Panc1 (cell line): ENCODE data around the gene HOXA4. TPM values are rescaled to one million over a fixed set of nuclear protein-coding genes. Genes with fewer than 3 reads are reported as not detected.
A peak's percentile ranks its signal among the peaks of the same experiment; 100 is the strongest.

ENCODE experiments used
- ATAC-seq: fragments of 200-7000 bp; cut with Tn5 transposase; 2 replicates; pipeline ENCODE4 v1.9.1; 2020; ENCODE audit warnings: mild to moderate bottlenecking, moderate library complexity
- BruUV-seq: library from RNA; stranded (reverse); fragments of 400-500 nt; replicated peaks from 2 replicates; lab custom pipeline; 2021; lab: Mats Ljungman, UMichigan
- CTCF ChIA-PET: fragments of 300-600 bp; sonication (Branson Sonifier 250); formaldehyde crosslinking; loops from one replicate; lab custom pipeline; 2022; ENCODE audit warnings: antibody characterized with exemption; lab: Charles Lee
- POLR2A ChIA-PET: fragments of 300-600 bp; sonication (Branson Sonifier 250); formaldehyde crosslinking; loops from one replicate; lab custom pipeline; 2022; ENCODE audit warnings: antibody characterized with exemption; lab: Charles Lee
- DNase-seq: peaks from one replicate; pipeline ENCODE4 v3.0.0-alpha.2; 2010; ENCODE audit warnings: low read depth, low spot score
- H3K27ac ChIP-seq: 2 replicates; pipeline ENCODE4 v1.5.1; 2011; ENCODE audit warnings: mild to moderate bottlenecking, low read length, inconsistent platforms
- H3K27me3 ChIP-seq: fragments of 200-500 bp; sonication (Bioruptor generic); 2 replicates; pipeline ENCODE4 v1.6.0; 2014; ENCODE audit warnings: low read length, inconsistent platforms; ENCODE audit not compliant: control insufficient read depth, insufficient read depth
- H3K36me3 ChIP-seq: fragments of 200-500 bp; sonication (Bioruptor generic); 2 replicates; pipeline ENCODE4 v1.5.1; 2014; ENCODE audit warnings: inconsistent platforms, mild to moderate bottlenecking, low read length, moderate library complexity; ENCODE audit not compliant: control insufficient read depth, insufficient read depth
- H3K4me1 ChIP-seq: 2 replicates; pipeline ENCODE4 v1.5.1; 2011; ENCODE audit warnings: inconsistent platforms, mild to moderate bottlenecking, low read length, moderate library complexity; ENCODE audit not compliant: control insufficient read depth, insufficient read depth
- H3K4me3 ChIP-seq, 2 experiments: 2 replicates each; pipeline ENCODE4 v1.5.1; 2011 to 2012; ENCODE audit warnings: low read depth in 2 of 2, low read length in 2 of 2, mild to moderate bottlenecking in 2 of 2, inconsistent platforms in 1 of 2, moderate library complexity in 1 of 2
- H3K9me3 ChIP-seq: fragments of 200-500 bp; sonication (Bioruptor generic); 2 replicates; pipeline ENCODE4 v1.5.1; 2014; ENCODE audit warnings: low read depth, mild to moderate bottlenecking, inconsistent platforms, low read length, moderate library complexity; ENCODE audit not compliant: control insufficient read depth, insufficient read depth
- CTCF ChIP-seq: fragments of 450-650 bp; IDR thresholded peaks from 2 replicates; pipeline ENCODE4 v1.5.1; 2017; ENCODE audit warnings: mild to moderate bottlenecking
- POLR2AphosphoS5 ChIP-seq: IDR thresholded peaks from 2 replicates; pipeline ENCODE4 v1.6.1; 2012; ENCODE audit warnings: mild to moderate bottlenecking, low read depth, low read length, moderate library complexity
- REST ChIP-seq, 2 experiments: IDR thresholded peaks; 2 replicates each; pipeline ENCODE4 v1.6.1; 2011 to 2012; ENCODE audit warnings: low read depth in 2 of 2, control low read depth in 1 of 2, low read length in 1 of 2, mild to moderate bottlenecking in 1 of 2, moderate library complexity in 1 of 2; ENCODE audit not compliant: insufficient read depth in 1 of 2
- SIN3A ChIP-seq: IDR thresholded peaks from 2 replicates; pipeline ENCODE4 v1.6.1; 2012; ENCODE audit warnings: low read depth, mild to moderate bottlenecking, low read length, moderate library complexity, borderline replicate concordance; ENCODE audit not compliant: insufficient read depth
- TCF7L2 ChIP-seq: IDR thresholded peaks from 2 replicates; pipeline ENCODE4 v1.6.1; 2011; ENCODE audit warnings: mild to moderate bottlenecking, low read depth, low read length, inconsistent platforms
- in situ Hi-C: cut with HindIII; loops from 2 replicates; pipeline ENCODE4 v1.10.0; 2016; ENCODE audit warnings: low sequenced_read_pairs, low pct_unique_long_range_greater_than_20kb
- intact Hi-C: fragments of 100-400 bp; cut with micrococcal nuclease; formaldehyde crosslinking; loops from one replicate; pipeline ENCODE4 v1.10.0; 2022; ENCODE audit not compliant: unreplicated experiment
- total RNA-seq: library from RNA; stranded (reverse); gene quantifications from one replicate; pipeline ENCODE4 v1.2.1, GENCODE V29; 2021; ENCODE audit not compliant: unreplicated experiment

HOXA4 gene
- total RNA-seq, 1 experiment from 2014 or later = 0.39 TPM

GRCh38 chr7:27125986-27126394, 4.6 kb downstream of the HOXA4 start:
- no peak for ATAC-seq
- Histone ChIP-seq H3K27me3 (no peaks in the 10 kb centered on the region), H3K9me3 (no peaks in the 10 kb centered on the region), H3K36me3 (no peaks in the 10 kb centered on the region), H3K27ac (peak overlapping the region; percentile 99), H3K4me1 (peaks cover 62% of the 10 kb centered on the region), H3K4me3 (no peak overlapping the region)
- DNase-seq = no peak
- BruUV-seq = no TSS peak
- intact Hi-C loops (no loop called here), in situ Hi-C loops (no loop called here)
- POLR2A ChIA-PET = no interaction called here
- CTCF ChIA-PET = no interaction called here
- TF ChIP-seq REST (IDR thresholded peaks at IDR 0.05; ENCODE audit: insufficient read depth in 1 of 2, low read depth in 2 of 2, low read length in 1 of 2) (no peak), SIN3A (no peak), POLR2AphosphoS5 (no peak), CTCF (no peak), TCF7L2 (no peak)

GRCh38 chr7:27124902-27125689, 5.5 kb downstream of the HOXA4 start:
- DNase-seq (no peak), ATAC-seq (no peak)
- no peak for TF ChIP-seq TCF7L2
- no peak for TF ChIP-seq CTCF
- TF ChIP-seq SIN3A = no peak
- TF ChIP-seq REST (IDR thresholded peaks at IDR 0.05; ENCODE audit: insufficient read depth in 1 of 2, low read depth in 2 of 2, low read length in 1 of 2) = no peak
- TF ChIP-seq POLR2AphosphoS5 = no peak
- Histone ChIP-seq H3K9me3 (no peaks in the 10 kb centered on the region), H3K36me3 (no peaks in the 10 kb centered on the region), H3K4me1 (peaks cover 70% of the 10 kb centered on the region), H3K27me3 (no peaks in the 10 kb centered on the region), H3K4me3 (no peak overlapping the region), H3K27ac (peak overlapping the region; percentile 99)
- in situ Hi-C loops (no loop called here), intact Hi-C loops (no loop called here)
- BruUV-seq = no TSS peak
- POLR2A ChIA-PET = no interaction called here
- CTCF ChIA-PET = no interaction called here
